Naive B cell (primary cell): ENCODE results near the gene ADGRL4. TPM values are rescaled to one million over a fixed set of nuclear protein-coding genes. Genes with fewer than 3 reads are reported as not detected.

Experiments
- ATAC-seq, 2 donors: fragments of 150-1000 bp; cut with Tn5 transposase; 2 replicates each; pipeline ENCODE4 v1.10.0; 2021; ENCODE audit warnings: low read depth in 2 of 2, mild to moderate bottlenecking in 2 of 2, moderate library complexity in 2 of 2
- DNase-seq: peaks from one replicate; pipeline ENCODE4 v3.0.0; 2022
- H3K27ac Mint-ChIP-seq, 6 donors: one replicate each; pipeline ENCODE4 v1.8.0; 2020 to 2022; ENCODE audit warnings: mild to moderate bottlenecking in 6 of 6, mixed read lengths in 6 of 6, moderate library complexity in 5 of 6, inconsistent platforms in 2 of 6
- H3K27me3 Mint-ChIP-seq, 3 donors: one replicate each; pipeline ENCODE4 v1.8.0; 2021 to 2022; ENCODE audit warnings: mixed read lengths in 3 of 3, mild to moderate bottlenecking in 1 of 3
- H3K36me3 Mint-ChIP-seq, 2 donors: one replicate each; pipeline ENCODE4 v1.8.0; 2020 to 2022; ENCODE audit warnings: mixed read lengths in 2 of 2, inconsistent platforms in 1 of 2, mild to moderate bottlenecking in 1 of 2
- H3K4me1 Mint-ChIP-seq, 3 donors: one replicate each; pipeline ENCODE4 v1.8.0; 2020 to 2022; ENCODE audit warnings: mixed read lengths in 3 of 3, inconsistent platforms in 1 of 3, mild to moderate bottlenecking in 1 of 3, moderate library complexity in 1 of 3
- H3K4me3 Mint-ChIP-seq, 8 donors: one replicate each; pipeline ENCODE4 v1.8.0; 2020 to 2022; ENCODE audit warnings: mild to moderate bottlenecking in 8 of 8, mixed read lengths in 8 of 8, moderate library complexity in 8 of 8, inconsistent platforms in 2 of 8
- H3K9me3 Mint-ChIP-seq, 7 donors: one replicate each; pipeline ENCODE4 v1.8.0; 2020 to 2022; ENCODE audit warnings: mixed read lengths in 7 of 7, mild to moderate bottlenecking in 5 of 7, inconsistent platforms in 2 of 7, moderate library complexity in 1 of 7
- polyA plus RNA-seq, 6 donors: library from polyadenylated mRNA; unstranded; fragments of 300-500 nt; fragmentation: Illumina TruSeq; gene quantifications; one replicate each; pipeline ENCODE4 v1.2.3, GENCODE V29; 2021; ENCODE audit warnings: low read depth in 6 of 6

ADGRL4 gene
- polyA plus RNA-seq, 6 donors from 2014 or later, result not detected

DNA sequence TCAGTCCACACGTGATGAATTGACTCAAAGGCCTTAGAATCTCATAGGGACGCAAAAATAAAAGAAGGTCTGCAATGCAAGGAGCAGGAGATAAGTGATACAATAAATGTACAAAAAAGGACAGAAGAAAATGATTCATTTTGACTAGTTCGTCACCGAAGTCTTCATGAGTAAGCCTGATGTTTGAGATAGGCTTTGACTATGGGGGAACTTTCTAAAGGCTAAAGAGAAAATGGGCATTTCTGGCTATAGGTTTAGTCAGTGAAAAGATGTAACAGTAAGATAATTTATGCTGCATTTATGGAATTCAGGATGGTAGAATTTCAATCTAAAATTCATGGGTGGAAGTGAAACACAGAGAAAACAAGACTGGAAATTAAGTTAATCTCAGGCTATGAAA is 163.0 kb downstream of the ADGRL4 start:
- Mint-ChIP-seq H3K9me3 (peaks cover 0 to 5% (median 0%) of the 10 kb centered on the region in 7 donors), H3K4me3 (no peak overlapping the region), H3K27me3 (no peaks in the 10 kb centered on the region), H3K4me1 (no peaks in the 10 kb centered on the region), H3K36me3 (no peaks in the 10 kb centered on the region), H3K27ac (no peak overlapping the region)
- no peak for DNase-seq
- ATAC-seq, result no peak

GRCh38 chr1:78843111-78843510 is 163.4 kb downstream of the ADGRL4 start:
- H3K9me3 Mint-ChIP-seq, result peaks cover 0 to 5% (median 0%) of the 10 kb centered on the region in 7 donors
- H3K27ac Mint-ChIP-seq, result no peak overlapping the region

DNA sequence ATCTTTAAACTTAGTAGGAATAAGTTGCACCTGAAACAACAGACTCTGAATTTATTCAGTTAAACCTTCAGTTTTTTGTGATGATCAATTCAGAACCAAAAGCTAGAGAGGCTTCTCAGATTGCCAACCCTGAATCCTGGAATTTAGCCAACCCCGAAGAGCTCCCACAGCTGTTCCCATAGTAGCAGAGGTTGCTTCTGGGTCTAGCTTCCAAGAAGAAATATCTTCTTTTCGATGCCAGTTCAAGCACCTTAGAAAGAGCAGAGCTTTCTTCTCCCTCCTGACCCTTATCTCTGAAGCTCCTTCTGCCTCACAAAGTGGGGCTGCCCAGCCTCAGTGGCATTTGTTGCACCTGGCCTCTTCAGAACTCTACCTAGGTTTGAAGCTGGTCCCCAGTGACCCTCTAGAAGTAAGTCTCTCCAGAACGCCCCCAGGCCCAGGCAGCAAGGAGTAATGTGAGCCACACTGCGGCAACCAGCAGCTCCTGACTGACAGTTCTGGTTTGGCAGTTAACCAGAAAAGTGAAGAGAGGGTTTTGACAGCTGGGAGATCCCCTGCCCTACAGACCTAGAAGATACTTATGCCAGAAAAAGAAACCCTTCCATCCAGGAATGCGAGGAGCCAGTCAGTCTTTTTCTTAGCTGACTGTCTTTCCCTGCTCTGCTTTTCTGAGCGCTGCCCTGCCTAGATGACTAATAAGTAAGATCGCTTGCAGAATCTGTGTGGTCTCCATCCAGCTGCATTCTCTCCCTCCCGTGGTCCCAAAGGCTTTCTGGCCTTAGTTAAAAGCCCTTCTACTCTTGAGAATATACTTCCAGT is 165.9 kb downstream of the ADGRL4 start:
- H3K9me3 Mint-ChIP-seq, result peaks cover 0 to 5% (median 0%) of the 10 kb centered on the region in 7 donors
- no peaks in the 10 kb centered on the region for H3K4me1 Mint-ChIP-seq
- no peak for ATAC-seq
- no peaks in the 10 kb centered on the region for H3K36me3 Mint-ChIP-seq
- no peak for DNase-seq
- H3K4me3 Mint-ChIP-seq, result no peak overlapping the region
- no peaks in the 10 kb centered on the region for H3K27me3 Mint-ChIP-seq
- H3K27ac Mint-ChIP-seq, result no peak overlapping the region

More at GRCh38 chr1:78843111-78843510, 163.4 kb downstream of the ADGRL4 start:
- no peaks in the 10 kb centered on the region for H3K27me3 Mint-ChIP-seq
- no peaks in the 10 kb centered on the region for H3K36me3 Mint-ChIP-seq
- ATAC-seq (no peak), DNase-seq (no peak)
- no peaks in the 10 kb centered on the region for H3K4me1 Mint-ChIP-seq
- H3K4me3 Mint-ChIP-seq, result no peak overlapping the region
